MM.1S (cell line): ENCODE measurements around the gene PTGR3.

Source experiments
- EZH2 ChIP-seq: fragments of 300-600 bp; sonication (generic); optimal IDR thresholded peaks from 2 replicates; pipeline ENCODE3; 2017; ENCODE audit warnings: low read depth, mild to moderate bottlenecking, antibody characterized with exemption, low read length, mixed read lengths
- EZH2phosphoT487 ChIP-seq: fragments of 300-600 bp; sonication (generic); IDR thresholded peaks from 2 replicates; pipeline ENCODE4 v1.6.1; 2018; ENCODE audit warnings: antibody characterized with exemption, low read length
- TF ChIP-seq, protein P1 (sequence below): fragments of 300-600 bp; sonication (generic); IDR thresholded peaks from 2 replicates; pipeline ENCODE4 v1.5.1; 2016; ENCODE audit warnings: antibody characterized with exemption, low read length, mixed read lengths

DNA sequence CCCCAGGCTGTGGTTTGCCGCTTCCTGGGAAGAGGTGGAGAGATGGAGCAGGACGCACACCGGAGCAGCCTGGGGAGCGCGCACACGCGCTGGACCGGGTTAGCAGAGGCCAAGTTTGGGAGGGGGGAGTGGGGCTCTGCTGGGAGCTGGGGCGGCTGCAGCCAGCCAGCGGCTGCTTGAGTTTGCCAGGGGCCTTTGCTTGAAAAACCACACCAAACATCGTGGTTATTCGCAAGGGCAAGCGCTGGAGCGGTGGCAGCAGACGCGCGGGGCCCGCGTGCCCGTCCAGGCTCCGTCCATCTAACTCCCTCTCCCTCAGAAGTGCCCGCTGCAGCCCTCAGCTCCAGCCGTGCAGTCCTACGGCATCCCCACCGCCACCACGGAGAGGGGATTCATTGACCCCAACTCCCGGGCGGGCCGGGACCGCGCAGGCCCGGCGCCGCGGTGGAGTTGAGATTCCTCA is 4.6 kb downstream of the PTGR3 start:
- no peak for TF ChIP-seq EZH2
- TF ChIP-seq, protein P1, sequence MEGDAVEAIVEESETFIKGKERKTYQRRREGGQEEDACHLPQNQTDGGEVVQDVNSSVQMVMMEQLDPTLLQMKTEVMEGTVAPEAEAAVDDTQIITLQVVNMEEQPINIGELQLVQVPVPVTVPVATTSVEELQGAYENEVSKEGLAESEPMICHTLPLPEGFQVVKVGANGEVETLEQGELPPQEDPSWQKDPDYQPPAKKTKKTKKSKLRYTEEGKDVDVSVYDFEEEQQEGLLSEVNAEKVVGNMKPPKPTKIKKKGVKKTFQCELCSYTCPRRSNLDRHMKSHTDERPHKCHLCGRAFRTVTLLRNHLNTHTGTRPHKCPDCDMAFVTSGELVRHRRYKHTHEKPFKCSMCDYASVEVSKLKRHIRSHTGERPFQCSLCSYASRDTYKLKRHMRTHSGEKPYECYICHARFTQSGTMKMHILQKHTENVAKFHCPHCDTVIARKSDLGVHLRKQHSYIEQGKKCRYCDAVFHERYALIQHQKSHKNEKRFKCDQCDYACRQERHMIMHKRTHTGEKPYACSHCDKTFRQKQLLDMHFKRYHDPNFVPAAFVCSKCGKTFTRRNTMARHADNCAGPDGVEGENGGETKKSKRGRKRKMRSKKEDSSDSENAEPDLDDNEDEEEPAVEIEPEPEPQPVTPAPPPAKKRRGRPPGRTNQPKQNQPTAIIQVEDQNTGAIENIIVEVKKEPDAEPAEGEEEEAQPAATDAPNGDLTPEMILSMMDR = no peak
- TF ChIP-seq EZH2phosphoT487 = no peak
